Activated CD8-positive, alpha-beta T cell treated with anti-CD3 and anti-CD28 coated beads for 36 hours (primary cell): ENCODE measurements around the gene DHRSX. TPM values are rescaled to one million over a fixed set of nuclear protein-coding genes. Genes with fewer than 3 reads are reported as not detected.
"Not testable (repeated sequence)": the region's sequence is repeated elsewhere in the genome, so short reads cannot be mapped to it uniquely, and the experiment has no call there.

Experiments
- ATAC-seq: fragments of 200-7000 bp; cut with Tn5 transposase; one replicate; pipeline ENCODE4 v1.10.0; 2021; ENCODE audit warnings: mild to moderate bottlenecking, moderate library complexity
- CTCF ChIA-PET: fragments of 350-600 bp; sonication (Branson Sonifier 250); formaldehyde crosslinking; loops from one replicate; lab custom pipeline; 2021; ENCODE audit warnings: antibody characterized with exemption; lab: Charles Lee
- POLR2A ChIA-PET: fragments of 350-600 bp; sonication (Branson Sonifier 250); formaldehyde crosslinking; loops from one replicate; lab custom pipeline; 2021; ENCODE audit warnings: antibody characterized with exemption; lab: Charles Lee
- DNase-seq: peaks from one replicate; pipeline ENCODE4 v3.0.0-alpha.2; 2020
- H3K27ac Mint-ChIP-seq: one replicate; pipeline ENCODE4 v1.8.0; 2021; ENCODE audit warnings: mild to moderate bottlenecking, mixed read lengths
- H3K27me3 Mint-ChIP-seq: one replicate; pipeline ENCODE4 v1.8.0; 2021; ENCODE audit warnings: mixed read lengths
- H3K36me3 Mint-ChIP-seq: one replicate; pipeline ENCODE4 v1.8.0; 2021; ENCODE audit warnings: low read depth, mixed read lengths
- H3K4me1 Mint-ChIP-seq: one replicate; pipeline ENCODE4 v1.8.0; 2021; ENCODE audit warnings: low read depth, mixed read lengths
- H3K4me3 Mint-ChIP-seq: one replicate; pipeline ENCODE4 v1.8.0; 2021; ENCODE audit warnings: mild to moderate bottlenecking, moderate library complexity, mixed read lengths
- H3K9me3 Mint-ChIP-seq: one replicate; pipeline ENCODE4 v1.8.0; 2021; ENCODE audit warnings: mixed read lengths
- intact Hi-C: fragments of 100-400 bp; cut with micrococcal nuclease; formaldehyde crosslinking; loops from one replicate; pipeline ENCODE4 v1.10.0; 2022
- total RNA-seq, 2 experiments: library from RNA; stranded (reverse); gene quantifications; one replicate each; pipeline ENCODE4 v1.2.3, GENCODE V29; 2021
- TF ChIP-seq, protein P1 (sequence below): fragments of 200-600 bp; IDR thresholded peaks from one replicate; pipeline ENCODE4 v1.8.0; 2022; ENCODE audit warnings: antibody characterized with exemption, mild to moderate bottlenecking

Gene DHRSX
- total RNA-seq, 2 experiments from 2014 or later: 19.7 to 22.0 TPM

DNA sequence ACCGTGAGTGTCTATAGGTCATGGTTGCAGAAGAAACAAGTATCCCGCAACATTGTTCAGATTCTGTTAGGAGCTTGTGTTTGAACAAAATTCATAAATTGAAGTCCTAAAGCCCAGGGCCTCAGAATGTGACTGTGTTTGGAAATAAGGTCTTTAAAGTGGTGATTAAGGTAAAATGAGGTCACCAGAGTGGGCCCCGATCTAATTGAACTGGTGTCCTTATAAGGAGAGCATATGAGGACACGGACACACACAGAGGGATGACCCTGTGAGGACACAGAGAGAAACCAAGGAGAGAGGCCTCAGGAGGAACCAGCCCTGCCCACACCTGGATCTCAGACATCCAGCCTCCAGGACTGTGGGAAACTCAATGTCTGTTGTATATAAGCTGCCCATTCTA lies 76.9 kb downstream of the DHRSX start:
- intact Hi-C loops: no loop called here
- TF ChIP-seq, protein P1, sequence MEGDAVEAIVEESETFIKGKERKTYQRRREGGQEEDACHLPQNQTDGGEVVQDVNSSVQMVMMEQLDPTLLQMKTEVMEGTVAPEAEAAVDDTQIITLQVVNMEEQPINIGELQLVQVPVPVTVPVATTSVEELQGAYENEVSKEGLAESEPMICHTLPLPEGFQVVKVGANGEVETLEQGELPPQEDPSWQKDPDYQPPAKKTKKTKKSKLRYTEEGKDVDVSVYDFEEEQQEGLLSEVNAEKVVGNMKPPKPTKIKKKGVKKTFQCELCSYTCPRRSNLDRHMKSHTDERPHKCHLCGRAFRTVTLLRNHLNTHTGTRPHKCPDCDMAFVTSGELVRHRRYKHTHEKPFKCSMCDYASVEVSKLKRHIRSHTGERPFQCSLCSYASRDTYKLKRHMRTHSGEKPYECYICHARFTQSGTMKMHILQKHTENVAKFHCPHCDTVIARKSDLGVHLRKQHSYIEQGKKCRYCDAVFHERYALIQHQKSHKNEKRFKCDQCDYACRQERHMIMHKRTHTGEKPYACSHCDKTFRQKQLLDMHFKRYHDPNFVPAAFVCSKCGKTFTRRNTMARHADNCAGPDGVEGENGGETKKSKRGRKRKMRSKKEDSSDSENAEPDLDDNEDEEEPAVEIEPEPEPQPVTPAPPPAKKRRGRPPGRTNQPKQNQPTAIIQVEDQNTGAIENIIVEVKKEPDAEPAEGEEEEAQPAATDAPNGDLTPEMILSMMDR: no peak
- ChIA-PET POLR2A (no interaction called here), CTCF (no interaction called here)
- Mint-ChIP-seq H3K4me3 (no peak overlapping the region), H3K27me3 (no peaks in the 10 kb centered on the region), H3K36me3 (peaks cover 64% of the 10 kb centered on the region), H3K27ac (no peak overlapping the region), H3K4me1 (no peaks in the 10 kb centered on the region), H3K9me3 (peaks cover 13% of the 10 kb centered on the region)
- ATAC-seq: no peak
- DNase-seq: no peak

- Mint-ChIP-seq H3K36me3 (peaks cover 59% of the 10 kb centered on the region), H3K27me3 (no peaks in the 10 kb centered on the region), H3K4me3 (no peak overlapping the region), H3K27ac (no peak overlapping the region), H3K4me1 (no peaks in the 10 kb centered on the region), H3K9me3 (peaks cover 11% of the 10 kb centered on the region)
- TF ChIP-seq, protein P1: no peak
- DNase-seq (no peak), ATAC-seq (no peak)
- ChIA-PET POLR2A (no interaction called here), CTCF (no interaction called here)
- intact Hi-C loops: no loop called here
Measured at GRCh38 chrX:2423282-2423681, 77.5 kb downstream of the DHRSX start.

DNA sequence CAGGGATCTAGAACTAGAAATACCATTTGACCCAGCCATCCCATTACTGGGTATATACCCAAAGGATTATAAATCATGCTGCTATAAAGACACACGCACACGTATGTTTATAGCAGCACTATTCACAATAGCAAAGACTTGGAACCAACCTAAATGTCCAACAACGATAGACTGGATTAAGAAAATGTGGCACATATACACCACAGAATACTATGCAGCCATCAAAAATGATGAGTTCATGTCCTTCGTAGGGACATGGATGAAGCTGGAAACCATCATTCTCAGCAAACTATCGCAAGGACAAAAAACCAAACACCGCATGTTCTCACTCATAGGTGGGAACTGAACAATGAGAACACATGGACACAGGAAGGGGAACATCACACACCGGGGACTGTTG lies 81.4 kb downstream of the DHRSX start:
- H3K4me1 Mint-ChIP-seq, DNase-seq, POLR2A ChIA-PET, intact Hi-C loops, H3K27me3 Mint-ChIP-seq, CTCF ChIA-PET, H3K9me3 Mint-ChIP-seq, ATAC-seq, H3K27ac Mint-ChIP-seq, H3K4me3 Mint-ChIP-seq: not testable (repeated sequence)
- peaks cover 26% of the 10 kb centered on the region for H3K36me3 Mint-ChIP-seq

DNA sequence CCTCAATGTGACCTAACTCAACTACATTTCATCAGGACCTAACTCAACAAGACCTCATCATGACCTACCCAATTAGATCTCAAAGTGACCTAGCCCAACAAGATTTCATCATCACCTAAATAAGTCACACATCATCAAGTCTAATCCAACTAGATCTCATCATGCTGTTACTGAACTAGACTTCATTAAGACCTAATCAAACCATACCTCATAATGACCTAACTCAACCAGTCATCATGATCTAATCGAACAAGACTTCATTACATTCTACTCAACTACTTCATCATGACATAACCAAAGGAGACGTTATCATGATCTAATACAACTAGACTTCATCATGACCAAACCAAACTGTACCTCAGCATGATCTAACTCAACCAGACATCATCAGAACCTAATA lies 82.8 kb downstream of the DHRSX start:
- Mint-ChIP-seq H3K9me3 (peaks cover 1% of the 10 kb centered on the region), H3K4me1 (no peaks in the 10 kb centered on the region), H3K4me3 (no peak overlapping the region), H3K27me3 (no peaks in the 10 kb centered on the region), H3K36me3 (peaks cover 17% of the 10 kb centered on the region), H3K27ac (no peak overlapping the region)
- CTCF ChIA-PET: no interaction called here
- TF ChIP-seq, protein P1: no peak
- ATAC-seq (no peak), DNase-seq (no peak)
- POLR2A ChIA-PET: no interaction called here
- intact Hi-C loops: no loop called here

- Mint-ChIP-seq H3K4me1 (no peaks in the 10 kb centered on the region), H3K4me3 (no peak overlapping the region), H3K9me3 (peaks cover 1% of the 10 kb centered on the region), H3K27me3 (no peaks in the 10 kb centered on the region), H3K36me3 (peaks cover 18% of the 10 kb centered on the region), H3K27ac (no peak overlapping the region)
- ChIA-PET POLR2A (no interaction called here), CTCF (no interaction called here)
- intact Hi-C loops: no loop called here
- ATAC-seq (no peak), DNase-seq (no peak)
- TF ChIP-seq, protein P1: no peak
Measured at GRCh38 chrX:2416851-2417604, 83.7 kb downstream of the DHRSX start.
